AG20443 (cell line): ENCODE results near the gene SLC29A2.
A peak's percentile ranks its signal among the peaks of the same experiment; 100 is the strongest.

ENCODE experiments used
- DNase-seq: peaks from one replicate; pipeline ENCODE4 v3.0.0; 2012; ENCODE audit warnings: low spot score, mixed read lengths

The SLC29A2 gene

DNA sequence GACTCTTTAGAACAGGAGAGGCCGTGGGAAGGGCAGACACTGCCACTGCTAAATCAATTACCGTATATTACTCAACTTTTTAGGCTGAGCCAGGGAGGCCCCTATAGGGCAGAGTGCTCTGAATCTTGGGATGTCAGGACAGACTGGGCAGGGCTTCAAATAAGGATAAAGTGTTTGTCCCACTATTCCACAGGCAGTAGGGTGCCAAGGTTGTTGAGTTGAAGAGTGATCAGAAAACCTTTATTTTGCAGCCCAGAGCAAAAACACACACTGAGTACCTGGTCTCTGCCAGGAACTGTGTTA is 22.5 kb downstream of the SLC29A2 start:
- no peak for DNase-seq

DNA sequence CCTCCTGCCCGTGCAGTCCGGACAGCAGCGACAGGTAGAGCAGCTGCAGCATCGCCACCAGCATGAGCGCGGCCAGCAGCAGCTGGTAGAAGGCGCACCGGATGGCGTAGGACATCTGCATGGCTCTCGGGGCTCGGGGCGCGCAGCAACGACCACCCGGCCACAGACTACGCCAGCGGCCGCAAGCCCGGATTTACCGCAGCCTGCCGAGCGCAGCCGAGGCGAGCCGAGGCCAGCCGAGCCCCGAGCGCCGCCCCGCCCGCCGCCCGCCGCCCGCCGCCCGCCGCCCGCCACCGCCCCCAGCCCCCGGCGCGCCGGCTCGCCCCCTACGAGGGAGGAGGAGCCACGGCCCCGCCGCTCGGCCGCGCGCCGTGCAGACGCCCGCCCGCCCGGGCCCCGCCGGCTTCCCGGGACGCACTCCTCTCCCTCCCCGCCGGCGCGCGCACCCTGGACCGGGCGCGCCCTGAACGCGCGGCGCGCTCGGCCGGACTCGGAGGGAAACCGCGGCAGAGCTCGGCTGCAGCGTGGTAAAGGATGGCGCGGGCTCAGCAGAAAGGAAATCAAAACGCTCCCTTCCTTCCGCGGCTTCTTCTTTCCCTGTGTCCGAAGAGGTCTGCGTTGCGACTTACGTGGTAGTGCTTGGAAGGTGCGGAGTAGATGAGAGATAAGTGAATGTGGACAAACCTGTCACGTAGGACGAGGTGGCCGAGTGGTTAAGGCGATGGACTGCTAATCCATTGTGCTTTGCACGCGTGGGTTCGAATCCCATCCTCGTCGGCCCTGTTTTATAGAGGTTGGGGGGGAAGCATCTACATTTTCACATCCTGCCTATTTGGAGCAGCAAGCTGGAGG is 23.9 kb downstream of the SLC29A2 start, which contains the start of gene B4GAT1:
TSS of gene B4GAT1 (minus strand) at position 205 of the 852 bp plus-strand sequence. CDS start at position 121, 84 bp downstream.
- peak; percentile 88 for DNase-seq

DNA sequence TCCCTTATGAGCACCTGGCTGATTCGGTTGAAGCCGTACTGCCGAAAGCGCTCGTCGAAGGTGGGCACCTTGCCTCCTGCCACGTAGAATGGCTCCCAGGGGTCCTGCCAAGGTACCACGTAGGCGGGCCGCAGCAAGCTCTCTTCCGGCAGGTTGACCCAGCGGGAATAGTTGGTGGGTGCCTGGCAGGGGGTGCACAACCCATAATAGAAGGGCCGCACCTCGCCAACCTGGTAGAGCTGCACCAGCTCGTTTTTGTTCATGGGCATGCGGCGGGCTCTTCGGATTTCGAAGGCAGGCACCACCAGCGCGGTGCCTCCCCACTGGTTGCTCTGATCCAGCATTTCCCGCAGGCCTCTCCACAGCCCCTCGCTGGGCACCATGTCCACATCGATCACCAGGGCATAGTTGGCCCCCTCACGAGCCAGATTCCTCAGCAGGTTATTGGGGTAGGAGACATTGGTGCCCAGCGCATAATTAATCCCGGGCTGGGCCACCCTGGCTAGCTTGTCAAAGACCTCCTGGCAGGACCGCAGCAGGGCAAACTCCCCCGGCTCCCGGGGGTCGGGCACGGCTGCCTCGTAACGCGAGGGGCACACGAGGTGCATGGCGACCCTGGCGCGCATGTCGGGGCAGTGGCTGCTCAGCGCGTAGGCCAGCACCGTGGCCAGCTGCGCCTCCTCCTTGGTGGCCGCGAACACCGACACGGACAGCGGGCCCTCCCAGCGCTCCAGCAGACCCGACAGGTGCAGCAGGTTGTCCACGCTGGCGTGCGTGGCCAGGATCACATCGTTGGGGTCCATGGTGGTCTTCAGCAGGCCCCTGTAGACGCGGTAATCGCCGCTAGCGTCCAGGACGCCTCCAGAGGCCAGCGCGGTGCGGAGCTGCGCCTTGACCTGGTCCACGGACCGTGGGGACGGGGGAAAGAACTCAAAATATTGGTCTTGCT is 24.8 kb downstream of the SLC29A2 start:
- no peak for DNase-seq

DNA sequence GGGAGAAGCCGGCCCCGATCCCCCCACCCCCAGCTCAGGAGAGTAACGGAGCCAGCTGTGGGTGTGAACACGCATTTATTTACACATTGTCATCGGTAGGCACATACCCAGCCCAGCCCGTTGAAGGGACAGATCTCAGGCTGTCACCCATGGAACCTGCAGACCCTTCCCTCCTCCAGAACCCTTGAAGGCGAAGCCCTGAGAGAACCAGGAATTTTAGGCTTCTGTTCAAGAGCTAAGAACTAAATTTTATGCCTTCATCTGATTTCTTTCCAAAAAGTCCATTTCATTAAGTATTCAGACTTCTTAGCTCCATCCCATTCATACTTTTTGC is 26.3 kb downstream of the SLC29A2 start:
- no peak for DNase-seq

DNA sequence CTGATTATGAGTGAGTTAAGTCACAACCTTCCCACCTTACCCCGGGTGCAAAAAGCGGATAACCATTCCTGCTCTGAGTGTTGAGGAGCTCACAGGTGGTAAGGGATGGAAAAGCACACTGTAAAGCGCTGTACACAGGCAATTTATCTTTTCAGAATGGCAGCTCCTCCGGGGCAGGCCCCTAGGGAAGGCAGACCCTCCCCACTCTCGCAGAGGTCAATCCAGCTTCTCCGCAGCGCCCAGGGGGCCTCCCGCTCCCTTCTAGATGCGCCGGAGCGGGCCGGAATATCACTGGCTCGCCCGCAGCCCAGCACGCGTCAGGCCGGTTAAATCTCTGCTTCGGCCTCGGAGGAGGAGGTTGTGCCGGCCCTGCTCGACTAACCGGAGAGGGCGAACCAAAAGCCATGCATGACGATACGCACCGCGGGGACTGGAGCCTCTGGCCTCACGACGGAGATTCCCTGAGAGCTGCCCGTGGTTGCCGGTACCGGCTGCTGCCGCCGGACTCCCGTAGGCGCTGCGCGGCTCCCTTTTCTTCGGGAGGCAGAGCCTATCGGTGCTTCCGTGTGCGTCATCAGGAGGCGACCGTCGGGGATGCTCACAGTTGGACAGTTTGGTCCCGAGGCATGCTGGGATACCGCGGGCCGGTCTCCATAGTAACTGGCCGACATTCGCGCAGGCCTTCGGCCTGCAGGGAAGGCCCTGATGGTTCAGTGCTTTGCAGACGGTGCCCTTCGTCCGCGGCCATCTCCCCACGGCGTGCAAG is 26.8 kb downstream of the SLC29A2 start, which contains the start of gene BRMS1:
TSS of gene BRMS1 (minus strand) at position 555 of the 766 bp plus-strand sequence. CDS start 2,870 bp downstream, outside the sequence.
- DNase-seq, result peak; percentile 95

DNA sequence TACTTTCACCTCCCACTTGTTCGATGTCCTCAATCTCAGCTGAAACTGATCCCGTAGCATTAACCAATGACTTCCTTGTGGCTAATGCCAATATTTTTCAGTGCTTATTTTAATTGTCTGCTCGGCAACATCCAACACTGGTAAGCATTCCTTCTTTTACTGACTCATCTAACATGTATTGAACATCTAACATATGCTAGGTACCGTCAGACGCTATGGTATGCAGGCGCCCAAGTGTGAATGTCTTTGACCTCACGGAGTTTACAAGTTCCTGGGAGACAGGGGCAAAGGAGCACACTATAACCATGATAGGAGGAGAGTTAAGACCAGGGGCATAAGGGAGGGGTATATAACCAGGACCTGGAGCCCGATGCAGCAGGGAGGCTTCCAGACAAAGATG is 28.4 kb downstream of the SLC29A2 start:
- DNase-seq, result no peak

DNA sequence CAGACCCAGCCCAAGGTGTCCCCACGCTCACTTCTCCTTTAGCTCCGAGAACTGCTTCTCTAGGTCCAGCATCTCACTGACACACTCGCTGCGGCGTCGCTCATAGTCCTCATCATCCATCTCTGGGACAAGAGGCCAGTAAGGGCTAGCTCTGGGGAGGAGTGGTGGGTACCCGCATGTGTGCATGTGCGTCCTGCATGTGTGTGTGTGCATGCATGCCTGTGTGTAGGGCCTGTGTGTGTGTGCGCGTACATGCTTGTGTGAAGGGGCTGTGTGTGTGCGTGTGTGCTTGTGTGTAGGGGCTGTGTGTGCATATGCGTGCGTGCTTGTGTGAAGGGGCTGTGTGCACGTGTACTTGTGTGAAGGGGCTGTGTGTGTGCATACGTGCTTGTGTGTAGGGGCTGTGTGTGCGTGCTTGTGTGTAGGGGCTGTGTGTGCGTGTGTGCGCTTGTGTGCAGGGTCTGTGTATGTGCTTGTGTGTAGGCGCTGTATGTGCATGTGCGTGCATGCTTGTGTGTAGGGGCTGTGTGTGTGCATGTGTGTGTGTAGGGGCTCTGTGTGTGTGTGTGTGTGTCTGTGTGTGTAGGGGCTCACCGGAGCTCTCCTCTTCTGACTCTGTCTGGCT is 29.9 kb downstream of the SLC29A2 start:
- no peak for DNase-seq

DNA sequence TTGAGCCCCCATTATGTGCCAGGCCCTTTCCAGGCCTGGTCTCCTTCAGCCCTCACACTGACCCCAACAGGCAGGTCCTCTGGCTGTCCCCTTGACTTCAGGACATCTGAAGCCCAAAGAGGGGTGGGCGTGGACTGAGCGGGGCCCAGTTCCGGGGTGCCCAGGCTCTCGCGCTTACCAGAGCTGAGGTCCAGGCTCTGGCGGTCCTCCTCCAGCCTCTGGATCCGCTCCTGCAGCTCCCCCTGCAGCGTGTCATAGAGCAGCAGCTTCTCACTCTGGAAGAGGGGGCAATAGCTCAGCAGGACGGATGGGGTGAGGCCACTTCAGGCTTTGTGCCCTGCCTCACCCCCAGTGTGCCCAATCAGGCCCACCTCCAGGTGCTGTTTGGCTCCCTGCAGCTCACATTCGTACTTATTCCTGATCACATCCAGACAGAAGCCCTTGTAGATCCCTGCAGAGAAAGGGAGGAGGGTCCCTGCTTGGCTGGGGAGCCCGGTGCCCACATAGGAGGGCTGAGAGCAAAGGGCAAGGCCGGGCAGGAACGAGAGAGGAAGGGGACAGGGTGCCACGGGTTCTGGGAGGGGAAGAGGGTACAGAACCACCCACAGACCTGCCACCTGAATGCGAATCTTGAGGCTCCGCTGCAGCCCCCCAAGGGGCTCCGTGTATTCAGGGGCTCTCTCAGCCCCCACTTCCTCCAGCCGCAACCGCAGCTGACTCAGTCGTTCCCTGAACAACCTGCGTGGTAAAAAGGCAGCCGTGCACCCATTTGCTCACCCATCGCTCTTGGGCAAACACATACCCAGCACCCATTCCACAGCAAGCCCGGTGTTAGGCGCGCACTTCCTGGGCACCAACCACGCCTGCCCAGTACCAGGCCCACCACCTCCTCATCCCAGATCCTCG is 30.7 kb downstream of the SLC29A2 start:
- DNase-seq, result no peak

DNA sequence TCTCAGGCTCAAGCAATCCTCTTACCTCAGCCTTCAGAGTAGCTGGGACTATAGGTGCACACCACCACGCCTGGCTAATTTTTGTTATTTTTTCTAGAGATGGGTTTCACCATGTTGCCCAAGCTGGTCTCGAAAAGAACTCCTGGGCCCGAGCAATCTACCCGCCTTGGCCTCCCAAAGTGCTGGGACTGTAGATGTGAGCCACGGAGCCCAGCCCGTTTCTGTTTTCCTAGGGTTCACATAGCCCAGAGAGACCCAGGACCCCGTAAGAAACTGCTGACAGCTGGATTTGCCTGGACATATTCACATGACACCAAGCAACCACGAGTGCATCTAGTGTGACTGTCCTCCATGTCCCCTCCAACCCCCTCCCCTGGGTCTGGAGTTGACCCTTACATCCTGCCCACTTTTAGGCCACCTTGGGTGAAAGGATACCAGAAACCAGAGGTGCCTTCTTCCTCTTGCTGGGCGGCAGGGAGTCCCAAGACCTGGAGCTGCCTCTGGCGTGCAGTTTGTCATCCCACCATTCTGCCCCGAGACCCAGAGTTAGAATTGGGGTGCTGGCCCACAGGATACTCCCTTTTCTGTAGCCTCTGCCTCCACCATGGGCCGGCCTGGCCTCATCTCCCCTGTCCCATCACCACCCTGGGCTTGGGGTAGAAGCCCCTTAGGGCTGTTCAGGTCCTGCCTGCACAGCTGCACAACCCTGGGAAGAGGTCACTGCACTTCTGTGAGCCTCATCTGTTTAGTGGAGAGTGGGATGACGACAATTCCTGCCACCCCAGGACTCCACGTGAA is 31.7 kb downstream of the SLC29A2 start:
- DNase-seq, result no peak

DNA sequence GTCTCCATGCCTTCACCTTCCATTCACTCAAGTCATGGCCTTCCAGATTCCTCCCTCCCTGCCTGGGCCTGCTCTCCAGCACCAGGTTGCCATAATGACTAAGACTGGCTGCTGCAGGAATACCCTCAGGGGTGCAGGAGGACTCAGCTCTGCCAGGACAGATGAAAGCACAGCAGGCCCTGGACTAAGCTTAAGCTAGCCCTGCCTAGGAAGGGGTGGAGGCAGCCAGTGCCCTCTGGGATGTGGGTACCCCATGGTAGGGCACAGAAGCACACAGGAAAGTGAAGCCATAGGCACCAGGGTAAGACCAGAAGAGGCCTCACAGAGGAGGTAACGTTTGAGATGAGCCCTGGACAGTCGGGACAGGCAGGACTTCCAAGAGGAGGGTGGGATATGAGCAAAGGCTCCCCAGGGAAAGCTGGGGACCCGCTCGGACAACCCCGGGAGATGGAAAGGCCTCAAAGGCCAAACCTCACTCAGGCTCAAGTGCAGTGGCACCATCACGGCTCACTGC is 32.3 kb downstream of the SLC29A2 start:
- DNase-seq, result no peak

DNA sequence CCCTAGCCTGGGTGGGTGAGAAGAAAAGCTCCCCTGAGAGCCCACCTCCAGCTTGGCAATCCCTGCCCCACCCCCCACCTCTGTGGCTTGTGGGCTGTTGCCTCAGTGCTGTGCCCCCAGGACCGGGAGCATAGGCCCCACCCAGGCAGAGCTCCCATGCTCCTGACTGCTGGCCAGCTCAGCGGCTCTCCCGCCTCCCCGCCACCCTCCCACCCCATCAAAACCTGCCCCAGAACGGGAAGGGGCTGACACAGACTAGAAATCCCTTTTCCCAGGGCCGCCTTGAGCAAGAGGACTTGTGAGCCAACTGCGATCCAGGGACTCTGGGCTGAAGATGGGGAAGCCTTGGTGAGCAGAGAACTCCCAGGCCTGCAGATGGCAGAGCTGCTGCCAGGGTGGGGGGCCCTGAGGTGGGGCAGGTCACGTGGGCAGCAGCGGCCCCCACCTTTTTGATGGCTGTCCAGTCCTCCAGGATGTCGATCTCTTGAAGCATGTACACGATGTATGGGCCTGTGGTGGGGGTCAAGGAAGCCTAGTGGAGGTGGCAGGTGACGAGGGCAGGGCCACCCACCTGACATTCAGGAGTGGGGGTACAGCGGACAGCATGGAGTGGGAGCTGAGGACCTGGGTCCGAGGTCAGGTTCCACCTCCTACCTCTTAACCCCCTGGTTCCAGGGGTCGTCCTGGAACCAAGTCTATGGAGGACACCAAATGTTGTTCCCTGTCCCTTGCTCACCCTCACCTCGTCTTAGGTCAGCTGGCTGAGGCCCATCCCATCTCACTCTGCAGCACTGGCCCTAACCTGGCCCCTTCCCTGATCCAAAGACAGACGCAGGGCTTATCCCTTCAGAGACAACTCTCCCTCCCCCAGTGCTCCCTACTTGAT is 33.0 kb downstream of the SLC29A2 start:
- DNase-seq, result no peak

DNA sequence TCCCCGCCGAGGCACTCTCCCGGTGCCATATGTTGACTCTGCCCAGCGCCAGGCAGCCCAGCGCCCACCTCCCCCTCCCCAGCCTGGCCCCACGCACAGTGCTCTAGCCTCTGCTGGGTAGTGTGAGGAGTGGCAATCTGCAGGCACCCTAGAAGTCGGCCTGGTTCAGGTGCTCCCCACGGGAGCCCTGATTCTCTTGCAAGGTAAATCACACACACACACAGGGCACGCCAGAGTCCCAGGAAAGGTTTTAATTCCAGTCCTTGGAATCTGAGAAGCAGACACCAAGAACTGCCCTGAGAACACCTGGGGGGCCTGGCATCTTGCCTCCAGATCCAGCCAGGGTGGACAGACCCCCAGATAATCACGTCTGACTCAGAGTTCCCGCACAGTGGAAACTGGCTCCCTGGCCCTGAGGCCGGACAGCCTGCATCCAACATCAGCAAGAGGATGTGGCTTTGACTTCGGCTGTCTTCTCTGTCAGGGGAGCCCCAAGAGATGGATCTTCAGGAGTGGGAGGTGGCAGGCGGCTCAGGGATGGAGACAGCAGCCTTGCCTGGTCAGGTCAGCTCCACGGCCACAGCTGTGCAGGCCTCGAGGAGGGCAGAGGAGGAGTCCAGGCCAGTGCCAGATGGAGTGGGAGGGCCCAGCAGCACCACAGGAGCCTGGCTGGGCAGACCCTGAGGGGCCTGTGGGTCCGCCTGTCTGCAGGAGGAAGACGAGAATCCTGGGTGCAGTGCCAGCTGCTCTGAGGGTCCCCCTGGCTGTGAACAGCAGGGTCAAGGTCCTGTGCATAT is 34.3 kb downstream of the SLC29A2 start:
- no peak for DNase-seq

DNA sequence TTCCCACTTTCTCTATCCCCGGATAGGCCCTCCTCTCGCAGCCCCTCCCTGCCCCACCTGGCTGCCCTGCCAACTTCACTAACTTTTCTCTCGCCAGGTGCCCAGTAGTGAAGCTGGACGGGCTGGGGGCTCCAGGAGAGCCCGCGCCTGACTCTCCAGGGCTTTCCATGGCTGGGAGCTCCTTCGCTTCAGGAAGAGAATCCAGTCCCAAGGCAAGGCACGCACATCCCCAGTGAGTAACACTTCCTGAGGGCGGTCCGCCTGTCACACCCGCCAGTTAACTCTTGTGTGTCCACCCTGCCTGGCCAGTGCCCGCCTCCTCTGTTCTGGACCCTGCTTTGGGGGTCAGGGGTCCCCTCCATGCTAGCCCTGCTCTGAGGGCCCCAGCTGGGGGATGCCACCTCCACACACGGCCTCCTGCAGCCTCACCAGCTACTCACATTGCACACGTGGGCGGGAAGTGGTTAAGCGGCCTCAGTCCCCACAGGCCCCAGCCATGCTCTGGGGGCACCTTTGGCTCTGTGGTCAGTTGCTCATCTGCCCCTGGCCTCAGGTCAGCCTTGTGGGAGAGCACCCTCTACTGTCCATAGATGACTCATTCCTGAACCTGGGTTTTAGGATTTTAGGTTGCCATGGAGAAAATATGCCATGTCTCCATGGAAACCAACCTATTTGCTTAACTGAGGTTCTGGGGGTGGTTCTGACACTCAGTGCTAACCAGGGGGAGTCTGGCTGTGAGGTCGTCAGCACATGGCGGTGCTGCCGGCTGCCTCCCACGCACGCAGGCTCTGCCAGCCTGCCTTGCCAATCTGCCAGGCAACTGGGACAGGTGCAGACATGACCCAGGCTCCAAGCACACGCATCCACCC is 35.1 kb downstream of the SLC29A2 start, which contains the start of gene RIN1:
TSS of gene RIN1 (minus strand) at position 201 of the 869 bp plus-strand sequence. CDS start at position 169, 32 bp downstream.
- DNase-seq, result peak; percentile 93

DNA sequence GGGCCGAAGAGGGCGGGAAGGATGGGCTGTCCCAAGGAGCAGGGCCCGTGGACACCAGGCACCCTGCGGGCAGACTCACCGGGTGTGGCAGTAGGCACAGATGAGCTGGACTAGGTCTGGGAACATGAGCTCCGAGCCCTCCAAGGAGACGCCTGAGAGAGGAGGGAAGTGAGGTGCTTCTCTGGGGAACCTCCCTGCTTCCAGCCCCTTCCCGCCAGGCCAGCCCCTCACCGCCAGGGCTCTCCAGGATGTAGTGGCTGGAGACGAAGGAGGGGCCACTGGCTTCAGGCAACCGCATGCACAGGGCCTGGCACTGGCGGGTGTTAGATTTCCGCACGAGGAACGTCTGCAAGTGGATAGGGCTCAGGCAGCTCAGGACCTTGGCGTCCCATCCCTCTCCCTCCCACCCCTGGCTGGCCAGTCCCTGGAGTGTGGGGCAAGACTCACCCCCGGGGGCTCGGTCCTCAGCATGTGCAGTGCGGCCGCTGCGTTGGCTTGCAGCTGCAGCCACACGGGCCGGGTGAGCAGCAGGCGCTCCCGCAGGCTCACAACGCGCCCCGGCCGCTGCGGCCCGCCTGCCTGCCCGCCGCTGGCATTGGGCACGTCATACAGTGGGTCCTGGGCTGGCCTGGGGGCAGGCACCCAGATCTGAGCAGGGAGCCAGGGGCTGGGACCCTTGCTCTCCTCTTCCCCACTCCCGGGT is 35.9 kb downstream of the SLC29A2 start:
- peak; percentile 55 for DNase-seq

DNA sequence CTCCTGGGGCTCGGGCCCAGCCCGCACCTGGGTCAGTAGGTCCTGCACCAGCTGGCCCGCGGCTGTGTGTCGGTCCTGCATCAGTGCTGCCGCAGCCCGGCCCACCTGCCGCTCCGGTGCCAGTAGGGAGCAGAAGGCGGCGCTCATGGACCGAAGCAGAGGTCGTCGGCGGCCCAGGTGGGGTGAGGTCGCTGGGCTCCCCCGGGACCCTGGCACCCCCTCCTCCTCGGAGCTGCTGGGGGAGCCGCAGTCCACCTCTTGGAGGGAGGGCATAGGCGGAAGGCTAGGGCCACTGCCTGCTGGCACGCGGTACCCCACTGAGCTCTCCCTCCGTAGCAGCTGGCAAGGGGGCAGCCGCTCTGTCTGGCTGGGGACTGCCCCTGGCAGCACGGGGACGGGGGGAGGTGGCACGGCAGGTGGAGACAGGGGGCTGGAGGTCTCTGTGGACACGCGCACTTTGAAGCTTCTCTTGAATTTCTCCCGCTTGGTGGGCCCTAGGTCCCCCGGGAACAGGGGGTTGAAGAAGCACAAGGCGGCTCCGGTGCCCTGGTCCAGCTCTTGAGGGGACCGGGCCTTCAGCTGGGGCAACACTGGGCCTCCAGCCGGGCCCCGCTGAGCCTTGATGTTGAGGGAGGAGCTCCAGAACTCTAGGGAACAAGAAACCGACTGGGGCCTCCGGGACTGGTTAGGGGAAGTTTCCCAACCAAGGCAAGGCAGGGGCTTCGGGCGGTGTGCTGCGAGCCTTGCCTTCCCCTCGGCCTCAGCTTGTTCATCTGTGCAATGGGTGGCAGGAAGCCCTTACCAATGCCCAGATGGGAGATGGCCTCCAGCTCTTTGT is 36.7 kb downstream of the SLC29A2 start:
- DNase-seq, result no peak
